PFSK-1 (cell line): ENCODE results near the gene BFSP2.

Source experiments
- FOXP2 ChIP-seq: optimal IDR thresholded peaks from 2 replicates; pipeline ENCODE3; 2011; ENCODE audit warnings: borderline replicate concordance, control low read depth, inconsistent platforms; ENCODE audit not compliant: insufficient read depth; ENCODE audit errors: extremely low read length, extremely low read depth
- POLR2AphosphoS5 ChIP-seq: IDR thresholded peaks from 2 replicates; pipeline ENCODE4 v1.6.1; 2012; ENCODE audit warnings: low read depth, mild to moderate bottlenecking, control low read depth, low read length, moderate library complexity
- TAF1 ChIP-seq: IDR thresholded peaks from 2 replicates; pipeline ENCODE4 v1.6.1; 2012; ENCODE audit warnings: low read length, control low read depth, borderline replicate concordance; ENCODE audit not compliant: insufficient read depth

GRCh38 chr3:133408961-133409360 is 9.1 kb downstream of the BFSP2 start:
- TF ChIP-seq POLR2AphosphoS5: no peak
- no peak for TF ChIP-seq FOXP2
- TF ChIP-seq TAF1: no peak
